Hematopoietic multipotent progenitor cell treated with erythropoietin and hydrocortisone succinate and interleukin-3 and kit ligand, for 4 days (in vitro differentiated cells): ENCODE results near the gene IL23R.
A peak's percentile ranks its signal among the peaks of the same experiment; 100 is the strongest.

Source experiments
- DNase-seq: peaks from one replicate; pipeline ENCODE4 v3.0.0-alpha.2; 2015

Gene IL23R

DNA sequence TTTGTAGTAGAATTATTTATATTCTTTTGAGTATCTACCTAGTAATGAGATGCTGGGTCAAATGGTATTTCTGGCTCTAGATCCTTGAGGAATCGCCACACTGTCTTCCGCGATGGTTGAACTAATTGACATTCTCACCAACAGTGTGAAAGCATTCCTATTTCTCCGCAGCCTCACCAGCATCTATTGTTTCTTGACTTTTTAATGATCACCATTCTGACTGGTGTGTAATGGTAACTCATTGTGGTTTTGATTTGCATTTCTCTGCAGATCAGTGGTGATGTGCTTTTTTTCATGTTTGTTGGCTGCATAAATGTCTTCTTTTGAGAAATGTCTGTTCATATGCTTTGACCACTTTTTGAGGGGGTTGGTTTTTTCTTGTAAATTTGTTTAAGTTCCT, 15.3 kb upstream of the IL23R start:
- DNase-seq, result no peak

DNA sequence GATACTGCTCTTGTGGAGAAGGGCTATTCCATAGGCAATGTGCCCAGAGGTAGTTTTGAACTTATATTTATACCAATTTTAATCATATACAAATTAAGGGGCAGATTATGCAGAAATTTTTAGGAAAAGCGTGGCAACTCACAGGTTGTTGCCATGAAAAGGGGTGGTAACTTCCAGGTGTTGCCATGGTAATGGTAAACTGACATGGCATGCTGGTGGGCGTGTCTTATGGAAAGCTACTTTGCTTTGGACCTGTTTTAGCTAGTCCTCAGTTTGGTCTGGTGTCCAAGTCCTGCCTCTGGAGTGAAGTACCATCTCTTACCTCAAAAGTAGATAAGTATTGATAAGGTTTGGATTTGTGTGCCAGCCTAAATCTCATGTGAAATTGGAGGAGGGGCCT, 7.9 kb upstream of the IL23R start:
- no peak for DNase-seq

DNA sequence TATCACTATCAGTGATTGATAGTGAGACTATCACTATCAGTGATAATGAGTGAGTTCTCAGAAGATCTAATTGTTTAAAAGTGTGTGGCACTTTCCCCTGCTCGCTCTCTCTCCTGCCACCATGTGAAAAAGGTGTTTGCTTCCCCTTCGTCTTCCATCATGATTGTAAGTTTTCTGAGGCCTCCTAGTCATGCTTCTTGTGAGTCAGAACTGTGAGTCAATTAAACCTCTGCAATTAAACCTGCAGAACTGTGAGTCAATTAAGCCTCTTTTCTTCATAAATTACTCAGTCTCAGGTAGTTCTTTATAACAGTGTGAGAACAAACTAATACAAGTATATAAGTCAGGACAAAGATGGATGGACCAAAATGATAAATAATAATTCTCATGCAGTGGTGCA, 7.0 kb upstream of the IL23R start:
- no peak for DNase-seq

DNA sequence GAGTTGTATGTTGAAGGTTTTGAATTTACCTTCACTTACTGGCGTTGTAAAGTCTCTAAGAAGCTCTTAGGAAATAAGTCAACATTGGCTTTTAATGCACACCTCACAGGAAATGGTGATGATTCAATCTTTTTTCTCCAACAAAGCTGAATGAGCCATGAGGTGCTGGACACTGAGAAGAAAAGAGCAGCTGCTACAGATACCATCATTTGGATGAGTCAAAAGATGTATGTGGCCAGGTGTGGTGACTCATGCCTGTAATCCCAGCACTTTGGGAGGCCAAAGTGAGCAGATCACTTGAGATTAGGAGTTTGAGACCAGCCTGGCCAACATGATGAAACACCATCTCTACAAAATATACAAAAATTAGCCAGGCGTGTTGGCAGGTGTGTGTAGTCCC, 3.3 kb upstream of the IL23R start:
- no peak for DNase-seq

DNA sequence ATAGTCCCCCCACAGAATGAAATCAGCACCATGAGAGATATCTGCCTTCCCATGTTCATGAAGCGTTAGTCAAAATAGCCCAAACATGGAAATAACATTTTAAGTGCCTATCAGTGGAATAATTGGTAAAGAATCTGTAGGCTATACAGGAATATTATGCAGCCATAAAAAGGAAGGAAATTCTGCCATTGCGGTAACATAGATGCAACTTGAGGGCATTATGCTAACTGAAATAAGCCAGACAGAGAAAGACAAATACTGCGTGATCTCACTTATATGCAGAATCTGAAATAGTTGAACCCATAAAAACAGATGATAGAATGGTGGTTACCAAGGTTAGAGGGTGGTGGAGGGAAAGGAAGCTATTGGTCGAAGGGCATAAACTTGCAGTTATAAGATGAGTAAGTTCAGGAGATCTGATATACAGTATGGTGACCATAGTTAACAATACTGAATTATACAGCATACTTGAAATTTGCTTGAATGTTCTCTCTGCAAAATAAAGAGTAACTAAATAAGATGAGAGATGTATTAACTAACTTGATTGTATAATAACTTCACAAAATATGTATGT, 699 bp upstream of the IL23R start:
- DNase-seq, result no peak

DNA sequence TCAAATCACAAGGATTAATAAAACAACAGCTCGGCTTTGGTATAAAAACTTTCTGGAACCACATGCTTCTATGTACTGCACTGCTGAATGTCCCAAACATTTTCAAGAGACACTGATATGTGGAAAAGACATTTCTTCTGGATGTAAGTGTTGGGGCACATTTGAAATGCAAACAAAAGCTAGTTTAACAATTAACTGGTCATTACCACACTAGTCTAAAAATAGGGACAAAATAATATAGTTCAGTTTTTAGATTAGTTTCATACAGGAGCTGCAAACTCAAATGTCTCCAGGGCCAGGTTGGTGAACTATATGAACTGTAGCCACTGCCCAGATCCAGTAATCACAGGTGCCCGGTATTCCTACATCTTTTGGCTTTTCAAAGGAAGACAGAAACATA, 3.2 kb downstream of the IL23R start:
- DNase-seq, result no peak

DNA sequence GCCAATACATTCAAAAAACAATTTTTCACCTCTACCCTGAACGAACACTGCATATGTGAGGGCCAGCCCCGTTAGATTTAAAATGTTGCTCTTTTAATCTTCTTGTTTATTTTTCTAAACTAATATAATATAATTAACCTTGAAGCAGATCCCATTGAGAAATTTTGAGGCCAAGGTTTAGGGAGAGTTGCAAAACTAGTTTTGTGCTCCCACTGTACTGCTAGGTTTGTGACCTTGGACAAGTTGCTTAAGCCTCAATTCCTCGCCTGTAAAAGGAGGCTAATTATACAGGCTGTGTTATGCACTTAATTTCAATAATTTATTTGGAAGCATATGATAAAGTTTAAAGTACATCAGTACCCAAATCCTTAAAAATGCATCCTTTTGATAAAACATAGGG, 3.7 kb downstream of the IL23R start:
- no peak for DNase-seq

DNA sequence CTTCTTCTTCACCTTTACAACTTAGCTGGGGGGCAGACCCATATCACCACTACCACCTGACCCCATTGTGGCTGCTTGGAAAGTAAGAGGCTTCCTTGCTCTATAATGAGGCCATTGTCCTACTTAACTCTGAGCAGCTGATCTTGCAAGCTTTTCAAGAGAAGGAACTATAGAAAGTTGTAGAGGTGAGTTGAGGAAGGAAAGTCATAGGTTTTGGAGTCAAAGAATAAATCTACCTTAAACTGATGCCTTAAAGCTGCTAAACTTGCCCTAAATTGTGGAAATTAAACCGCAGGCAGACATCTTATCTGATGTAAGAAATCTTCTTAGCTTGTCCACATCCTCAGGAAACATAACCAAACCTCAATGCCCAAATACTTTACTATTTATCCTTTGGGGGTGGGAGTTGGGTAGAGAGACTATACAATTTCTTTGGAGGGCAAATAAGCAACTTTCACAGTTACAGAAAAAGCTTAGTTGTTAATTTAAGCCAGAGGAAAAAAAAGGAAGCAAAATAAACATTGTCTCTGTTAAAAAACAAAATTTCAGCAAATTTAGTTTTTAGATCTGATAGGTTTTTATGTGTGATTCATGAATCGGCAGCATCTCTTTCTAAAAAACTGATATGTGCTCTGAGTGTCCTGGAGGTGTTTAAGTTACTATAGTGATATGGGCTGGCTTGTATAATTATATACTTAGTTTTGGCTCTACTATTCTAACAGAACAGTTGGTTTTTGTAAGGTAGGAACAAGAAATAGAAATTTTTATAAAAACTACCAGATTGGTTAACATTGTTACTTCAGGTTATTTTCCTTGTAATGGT, 4.7 kb downstream of the IL23R start:
- peak; percentile 57 for DNase-seq

DNA sequence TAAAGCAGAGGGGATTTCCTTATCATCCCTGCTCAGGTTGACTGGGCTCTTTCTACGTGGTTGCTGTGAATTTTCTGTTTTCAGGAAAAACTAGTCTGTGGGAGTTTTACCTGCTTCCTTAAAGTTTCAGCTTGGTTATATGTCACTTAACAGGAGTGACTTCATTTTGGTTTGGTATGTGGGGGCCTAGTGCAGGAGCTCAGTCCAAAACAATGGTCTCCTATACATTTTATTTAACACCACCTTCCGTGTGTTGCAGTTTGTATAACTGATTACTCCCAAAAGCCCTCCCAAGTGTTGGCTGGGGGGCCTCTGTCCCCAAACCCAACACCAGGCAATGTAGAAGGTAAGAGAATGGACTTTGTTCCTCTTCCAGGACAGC, 5.3 kb downstream of the IL23R start:
- no peak for DNase-seq

DNA sequence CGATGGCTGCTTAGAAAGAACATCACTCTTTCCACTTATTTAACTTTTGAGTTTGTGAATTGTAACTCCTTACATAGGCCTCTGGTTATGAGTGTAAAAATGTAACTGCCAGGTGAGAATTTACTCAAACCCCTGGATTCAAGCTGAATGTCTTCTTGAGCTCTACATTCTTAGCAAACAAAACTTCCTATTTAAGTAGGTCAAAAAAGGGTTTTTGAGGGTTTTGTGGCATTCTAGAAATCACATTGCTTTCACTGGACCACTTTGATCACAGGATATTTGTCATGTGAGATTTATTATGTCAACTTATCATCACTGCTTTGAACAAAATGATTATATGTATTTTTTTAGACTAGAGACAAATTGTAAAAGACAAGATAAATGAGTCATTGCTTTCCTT, 5.7 kb downstream of the IL23R start:
- DNase-seq, result no peak

DNA sequence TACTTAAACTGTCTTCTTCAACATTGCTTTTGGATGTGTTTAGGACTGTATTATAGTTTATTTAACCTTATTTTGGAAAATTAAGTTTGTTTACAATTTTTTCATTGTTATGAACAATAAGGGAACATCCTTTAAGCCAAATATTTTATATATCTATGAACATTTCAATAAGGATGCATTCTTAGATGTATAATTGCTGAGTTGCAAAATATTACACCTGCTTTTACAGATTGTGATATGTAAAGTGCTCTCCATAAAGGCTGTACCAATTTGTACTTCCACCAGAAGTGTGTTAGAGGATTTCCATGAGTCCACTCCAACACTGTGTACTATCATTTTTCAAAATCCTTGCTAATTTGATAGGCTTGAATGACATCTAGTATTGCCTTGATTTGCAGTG, 7.7 kb downstream of the IL23R start:
- DNase-seq, result no peak

DNA sequence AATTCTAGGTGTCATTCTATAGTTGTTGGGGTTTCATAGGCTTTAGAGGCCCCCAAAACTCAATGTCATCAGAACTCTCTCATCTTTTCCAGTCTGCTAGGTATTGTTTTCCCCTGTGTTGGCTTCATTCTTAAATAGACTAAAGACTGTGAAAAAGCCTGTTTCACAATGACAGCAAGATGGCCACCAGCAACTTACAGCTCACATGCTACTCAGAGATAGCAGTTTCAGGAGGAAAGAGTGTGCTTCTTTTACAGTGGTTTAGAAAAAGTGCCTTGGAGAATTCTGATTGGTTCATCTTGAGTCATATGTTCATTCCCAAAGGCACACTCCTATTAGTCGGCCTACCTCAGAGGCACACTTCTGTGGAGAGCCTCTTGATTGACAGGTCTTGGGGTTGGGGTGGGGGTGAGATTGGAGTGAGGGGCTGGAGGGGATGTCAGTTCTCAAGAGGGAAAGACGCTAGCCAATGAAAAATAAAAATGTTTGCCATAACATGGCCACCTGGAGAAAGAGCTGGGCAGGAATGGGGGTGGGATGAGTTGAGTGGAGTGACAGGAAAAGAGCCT, 8.5 kb downstream of the IL23R start:
- no peak for DNase-seq

DNA sequence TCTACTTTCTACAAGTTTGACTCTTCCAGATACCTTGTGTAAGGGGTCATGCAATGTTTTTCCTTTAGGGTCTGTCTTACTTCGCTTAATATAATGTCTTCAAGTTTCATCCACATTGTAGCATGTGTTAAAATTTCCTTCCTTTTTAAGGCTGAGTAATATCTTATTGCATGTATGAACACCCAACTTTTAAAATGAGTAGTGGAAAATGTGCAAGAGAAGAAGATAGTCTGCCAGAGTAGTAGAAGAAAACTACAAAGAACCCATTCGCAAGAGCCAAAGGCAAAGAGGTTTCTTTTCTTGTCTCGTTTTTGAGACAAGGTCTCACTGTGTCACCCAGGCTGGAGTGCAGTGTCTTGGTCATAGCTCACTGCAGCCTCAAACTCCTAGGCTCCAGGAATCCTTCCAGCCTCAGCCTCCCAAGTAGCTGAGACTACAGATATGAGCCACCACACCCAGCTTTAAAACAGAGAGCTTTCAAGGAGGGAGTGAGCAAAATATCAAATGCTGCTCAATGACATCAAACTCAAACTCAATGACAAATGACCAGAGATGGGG, 9.4 kb downstream of the IL23R start:
- DNase-seq, result no peak

DNA sequence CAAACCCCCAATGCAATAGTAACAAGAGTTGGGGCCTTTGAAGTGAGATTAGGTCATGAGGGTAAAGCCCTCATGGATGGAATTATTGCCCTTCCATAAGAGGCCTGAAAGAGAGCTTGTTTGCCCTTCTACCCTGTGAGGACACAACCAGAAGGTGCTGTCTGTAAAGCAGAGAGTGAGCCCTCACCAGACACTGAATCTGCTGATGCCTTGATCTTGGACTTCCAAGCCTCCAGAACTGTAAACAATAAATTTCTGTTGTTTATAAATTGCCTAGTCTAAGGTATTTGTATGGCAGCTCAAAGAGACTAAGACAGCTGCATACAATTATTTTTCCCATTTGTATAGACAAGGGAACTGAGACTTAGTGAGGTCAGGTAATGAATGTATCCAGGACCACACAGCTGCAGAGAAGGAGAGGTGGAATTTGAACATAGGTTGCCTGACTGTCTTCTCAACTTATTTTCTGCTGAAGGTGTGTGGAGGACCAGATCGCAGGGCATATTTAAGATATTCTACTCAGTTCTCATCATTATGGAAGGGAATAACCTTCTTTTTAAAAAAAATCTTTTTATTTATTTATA, 18.7 kb downstream of the IL23R start:
- no peak for DNase-seq

DNA sequence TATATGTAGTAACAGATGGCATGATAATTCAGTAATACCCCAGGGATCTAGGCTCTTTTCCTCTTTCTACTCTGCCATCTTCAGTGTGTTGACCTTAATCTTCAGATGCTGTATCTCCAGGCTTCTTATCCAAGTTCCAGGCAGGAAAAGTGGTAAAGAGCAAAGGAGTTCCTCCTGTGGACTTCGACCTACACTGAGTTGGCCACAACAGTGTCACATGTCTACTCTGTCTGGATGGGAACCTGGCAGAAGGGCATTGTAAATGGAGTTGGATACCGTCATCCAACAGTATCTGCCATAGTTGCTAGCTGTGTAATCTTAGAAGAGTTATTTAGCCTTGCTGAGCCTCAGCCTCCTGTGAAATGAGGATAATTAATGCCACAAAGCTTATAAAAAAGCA, 21.9 kb downstream of the IL23R start:
- DNase-seq, result no peak

DNA sequence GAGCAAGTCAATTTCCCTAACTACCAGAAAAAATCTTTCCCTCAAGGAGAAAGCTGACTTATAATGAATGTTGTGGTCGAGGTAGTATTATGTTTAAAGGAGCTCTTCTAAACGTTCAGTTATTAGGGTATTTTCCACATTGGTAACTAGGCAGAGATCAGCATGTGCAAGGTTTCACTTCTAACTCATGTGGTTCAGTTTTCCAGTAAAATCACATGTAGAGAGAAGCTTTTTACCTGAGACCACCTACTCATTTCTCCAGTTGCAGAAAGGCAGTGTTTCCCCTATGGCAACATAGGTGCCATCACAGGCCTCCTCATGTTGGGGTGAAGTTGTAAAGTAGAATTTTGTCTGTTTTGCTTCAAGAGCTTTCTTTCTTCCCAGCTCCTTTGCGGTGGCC, 23.7 kb downstream of the IL23R start:
- DNase-seq, result no peak

DNA sequence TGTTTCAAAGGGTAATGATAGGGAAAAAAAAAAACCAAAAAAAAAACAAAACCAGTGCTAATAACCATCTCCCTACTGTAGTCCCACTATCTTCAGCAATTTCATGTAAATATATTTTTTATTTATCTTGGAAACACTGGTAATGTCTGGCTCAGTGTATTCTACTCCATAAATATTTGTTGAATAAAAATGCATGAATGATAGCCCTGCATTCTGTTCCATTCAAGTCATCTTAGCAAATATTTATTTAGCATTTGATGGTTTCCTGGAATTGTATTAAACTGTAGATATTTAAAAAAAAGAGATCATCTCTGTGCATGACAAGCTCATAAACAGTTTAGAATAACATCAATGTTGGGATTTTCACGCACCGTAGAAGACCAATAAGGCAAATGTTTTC, 24.2 kb downstream of the IL23R start:
- DNase-seq, result no peak

DNA sequence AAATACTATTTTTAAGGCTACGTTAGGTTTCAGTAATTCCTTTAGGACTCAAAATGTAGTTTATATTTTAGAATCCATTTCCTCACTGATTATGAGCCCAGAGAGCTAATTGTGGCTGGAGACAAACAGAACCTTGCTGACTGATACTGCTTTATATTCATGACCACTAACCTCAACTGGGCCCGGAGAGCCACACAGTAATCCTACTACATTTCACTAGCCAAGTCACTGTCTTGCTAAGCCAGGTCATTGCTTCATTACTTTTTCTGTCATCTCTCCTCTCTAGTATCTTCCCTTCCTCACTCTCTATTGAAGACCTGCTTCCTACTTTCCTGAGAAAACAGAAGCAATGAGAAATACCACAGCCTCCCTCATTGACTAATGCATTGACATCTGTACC, 24.7 kb downstream of the IL23R start:
- no peak for DNase-seq

DNA sequence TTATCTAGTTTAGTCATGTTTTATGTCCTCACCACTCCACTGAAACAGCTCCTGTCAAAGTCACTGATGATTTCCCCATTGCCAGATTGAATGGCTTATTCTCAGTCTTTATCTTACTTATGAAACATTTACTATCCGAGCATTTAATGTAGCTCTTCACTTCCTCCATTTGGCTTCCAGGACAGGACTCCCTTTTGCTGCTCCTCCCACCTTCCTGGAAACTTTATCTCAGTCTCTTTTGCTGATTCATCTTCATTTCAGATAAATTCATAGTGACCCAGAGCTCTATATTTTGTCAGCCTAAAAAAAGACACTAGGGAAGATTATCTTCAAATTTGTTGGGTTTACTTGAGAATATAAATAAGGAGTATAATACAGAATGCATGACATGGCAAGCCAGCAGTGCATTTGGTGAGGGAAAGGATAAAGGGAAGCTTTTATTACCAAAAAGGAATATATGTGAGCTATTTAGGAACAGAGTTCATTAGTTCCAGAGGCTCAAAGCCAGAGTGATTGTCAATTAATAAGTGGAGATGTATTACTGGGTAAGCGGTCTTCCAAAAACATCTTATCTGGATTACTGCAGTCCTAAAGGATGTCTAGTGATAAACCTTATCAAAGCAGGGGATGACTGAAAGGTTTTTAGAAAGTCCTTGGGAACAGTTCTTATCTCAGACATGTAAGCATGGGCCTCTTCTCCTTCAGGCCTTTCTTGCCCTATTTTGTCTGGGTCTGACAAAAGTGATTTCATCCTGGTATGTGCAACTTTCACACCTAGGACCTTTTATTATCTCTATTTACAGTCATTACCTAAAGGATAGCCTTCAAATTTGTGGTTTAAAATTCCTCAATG, 25.6 kb downstream of the IL23R start:
- DNase-seq, result peak; percentile 68

DNA sequence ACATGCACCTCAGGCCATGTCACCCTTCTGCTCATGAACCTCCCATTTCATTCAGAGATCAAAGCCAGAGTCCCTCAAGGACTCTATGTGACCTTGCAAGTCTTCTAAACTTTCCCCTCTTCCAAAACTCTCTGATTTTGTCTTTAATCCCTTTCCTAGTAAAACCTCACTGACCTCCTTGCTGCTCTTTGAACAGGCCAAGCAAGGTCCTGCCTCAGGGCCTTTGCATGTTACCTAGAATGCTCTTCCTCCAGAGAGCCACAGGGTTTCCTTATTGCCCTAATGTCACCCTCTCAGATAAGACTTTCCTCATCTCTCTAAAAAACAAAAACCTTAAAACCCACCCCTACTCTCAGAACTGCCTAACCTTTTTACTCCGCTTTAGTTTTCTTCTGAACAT, 26.6 kb downstream of the IL23R start:
- no peak for DNase-seq

DNA sequence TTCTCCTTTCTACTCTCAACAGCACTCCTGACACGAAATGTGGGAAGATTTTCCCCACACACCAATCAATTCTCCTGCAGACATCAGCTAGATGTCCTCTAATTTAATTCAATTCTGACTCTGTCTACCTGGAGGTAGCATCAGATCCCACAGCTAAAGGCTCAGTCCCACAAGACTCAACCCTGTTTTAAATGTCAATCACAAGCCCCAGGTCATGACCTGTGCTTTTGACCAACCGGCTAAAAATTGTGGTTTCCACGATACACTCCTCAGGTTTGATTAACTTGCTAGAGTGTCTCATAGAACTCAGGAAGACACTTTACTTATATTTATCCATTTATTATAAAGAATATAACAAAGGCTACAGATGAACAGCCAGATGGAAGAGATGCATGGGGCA, 27.4 kb downstream of the IL23R start:
- no peak for DNase-seq

DNA sequence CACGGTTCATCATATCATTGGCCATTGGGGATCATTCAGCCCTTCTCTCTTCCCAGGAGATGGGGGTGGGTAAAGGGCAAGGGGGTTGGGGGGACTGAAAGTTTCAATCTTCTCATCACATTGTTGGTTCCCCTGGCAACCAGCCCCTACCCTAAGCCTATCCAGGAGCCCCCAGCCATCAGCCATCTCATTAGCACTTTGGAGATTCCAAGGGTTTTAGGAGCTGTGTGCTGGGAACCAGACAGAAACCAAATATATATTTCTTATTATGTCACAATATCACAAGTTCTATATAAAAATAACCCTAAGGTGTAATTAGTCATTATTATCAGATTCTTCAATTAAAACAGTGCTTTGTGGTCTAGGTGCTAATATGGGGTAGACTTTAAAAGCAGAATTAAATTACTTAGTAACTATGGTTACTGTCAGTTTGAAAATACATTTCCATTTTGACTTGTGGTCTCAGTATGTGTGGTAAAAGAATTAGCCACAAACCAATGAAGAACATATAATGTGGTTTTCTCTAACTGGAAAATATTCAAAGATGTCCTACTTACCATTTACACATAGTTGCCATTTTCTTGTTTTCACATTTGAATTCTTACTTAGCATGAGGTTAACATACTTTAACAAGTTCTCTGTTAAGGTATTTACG, 28.1 kb downstream of the IL23R start:
- peak; percentile 56 for DNase-seq

DNA sequence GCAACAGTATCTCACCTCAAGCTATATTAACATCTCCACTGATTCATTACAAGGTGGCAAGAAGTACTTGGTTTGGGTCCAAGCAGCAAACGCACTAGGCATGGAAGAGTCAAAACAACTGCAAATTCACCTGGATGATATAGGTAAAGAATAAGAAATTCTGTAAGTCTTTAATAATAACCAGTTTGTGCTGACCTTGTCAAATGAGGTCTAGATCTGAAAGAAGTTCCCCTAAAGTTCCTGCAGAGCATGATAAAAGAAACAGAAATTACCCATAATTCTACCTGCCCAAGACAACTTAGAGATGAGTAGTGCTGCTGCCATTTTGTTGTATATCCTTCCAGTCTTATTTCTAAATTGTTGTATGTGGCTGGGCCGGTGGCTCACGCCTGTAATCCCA, 34.5 kb downstream of the IL23R start:
- DNase-seq, result no peak
